Forelimb muscle (tissue), 1 donor: ENCODE data around the gene CYS1. TPM values are rescaled to one million over a fixed set of nuclear protein-coding genes. Genes with fewer than 3 reads are reported as not detected.
"Not testable (repeated sequence)": the region's sequence is repeated elsewhere in the genome, so short reads cannot be mapped to it uniquely, and the experiment has no call there.

Experiments
- DNase-seq: peaks from one replicate; pipeline ENCODE4 v3.0.0-alpha.2; 2013; ENCODE audit warnings: low read depth
- polyA plus RNA-seq: library from polyadenylated mRNA; unstranded; fragments of 120-200 nt; gene quantifications from one replicate; pipeline ENCODE4 v1.2.1, GENCODE V29; 2013; ENCODE audit not compliant: insufficient read length

CYS1 gene
- polyA plus RNA-seq, 1 donor, result 14.6 TPM

DNA sequence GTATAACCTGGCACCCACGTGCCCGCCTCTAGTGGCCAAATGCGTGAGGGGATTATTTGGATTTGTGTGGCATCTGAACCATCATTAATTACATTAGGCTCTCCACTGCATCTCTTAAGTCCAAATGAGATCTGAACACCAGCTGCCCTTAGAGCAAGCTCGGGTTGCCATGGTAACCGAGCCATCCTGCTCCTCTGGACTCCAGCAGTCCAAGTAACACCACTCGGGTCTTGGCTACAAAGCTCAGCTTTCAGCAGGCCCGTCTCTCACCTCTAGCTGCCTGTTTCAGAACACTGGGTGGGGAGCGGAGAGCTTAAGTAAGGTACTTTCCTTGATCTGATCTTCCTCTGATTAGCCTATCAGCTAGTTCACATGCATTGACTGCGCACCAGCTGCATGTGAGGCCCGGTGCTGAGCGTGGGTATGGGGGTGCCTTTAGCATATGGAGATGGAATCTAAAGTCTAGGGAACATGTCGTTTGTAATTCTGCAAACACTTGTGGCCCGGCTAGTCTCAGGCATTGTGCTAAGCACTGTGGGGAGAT, 14.1 kb upstream of the CYS1 start:
- DNase-seq, result no peak

- not testable (repeated sequence) for DNase-seq
These were observed 11.7 kb upstream of the CYS1 start for GRCh38 chr2:10091889-10092244.

- no peak for DNase-seq
These were observed 11.1 kb upstream of the CYS1 start for GRCh38 chr2:10091182-10091888.

DNA sequence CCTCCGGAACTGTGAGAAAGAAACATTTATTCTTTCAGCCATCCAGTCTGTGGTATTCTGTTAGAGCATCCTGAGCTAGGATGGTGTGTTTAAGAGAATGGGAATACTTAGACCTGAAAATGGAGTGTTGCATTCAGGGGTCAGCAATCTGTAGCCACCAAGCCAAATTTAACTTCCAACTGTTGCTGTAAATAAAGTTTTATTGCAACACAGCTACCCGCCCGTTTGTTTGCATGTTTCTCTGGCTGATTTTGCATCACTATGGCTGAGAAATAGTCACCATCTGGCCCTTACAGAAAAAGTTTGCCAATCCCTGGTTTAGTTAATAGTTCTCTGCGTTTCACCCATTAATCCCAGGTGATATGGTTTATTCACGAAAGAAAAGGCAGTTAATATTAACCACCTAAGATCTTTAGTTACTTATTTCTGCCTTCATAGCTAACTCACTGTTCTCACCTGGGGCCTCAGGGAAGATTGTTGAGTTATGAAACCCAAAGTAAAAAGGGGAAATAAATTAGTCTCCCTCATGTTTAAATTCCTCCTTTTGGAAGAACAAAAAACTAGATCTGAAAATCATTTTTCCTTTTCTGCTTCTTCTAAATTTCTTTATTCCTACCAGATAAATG, 9.5 kb upstream of the CYS1 start:
- DNase-seq, result no peak

- DNase-seq, result no peak
These were observed 7.1 kb upstream of the CYS1 start for GRCh38 chr2:10087360-10087759.

- no peak for DNase-seq
These were observed 6.7 kb upstream of the CYS1 start for GRCh38 chr2:10086950-10087349.

DNA sequence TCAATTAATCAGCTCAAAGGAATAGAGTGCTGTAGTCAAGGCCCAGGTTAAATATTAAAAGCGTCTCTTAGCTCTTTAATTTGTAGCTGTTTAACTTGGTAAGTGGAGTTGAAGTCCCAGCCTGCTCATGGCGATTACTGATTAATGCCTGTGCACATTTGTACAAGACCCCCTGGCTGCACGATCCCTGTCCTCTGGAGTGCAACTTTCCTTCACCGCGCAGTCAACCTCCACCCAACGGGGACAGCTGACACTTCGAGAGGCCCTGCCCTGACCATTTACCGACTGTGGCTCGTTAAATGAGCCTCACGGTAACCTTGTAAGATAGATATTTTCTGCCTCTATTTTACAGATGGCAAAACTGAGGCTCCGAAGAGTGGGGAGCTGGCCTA, 5.5 kb upstream of the CYS1 start:
- DNase-seq, result no peak

- no peak for DNase-seq
These were observed 4.9 kb upstream of the CYS1 start for GRCh38 chr2:10085043-10085667.

DNA sequence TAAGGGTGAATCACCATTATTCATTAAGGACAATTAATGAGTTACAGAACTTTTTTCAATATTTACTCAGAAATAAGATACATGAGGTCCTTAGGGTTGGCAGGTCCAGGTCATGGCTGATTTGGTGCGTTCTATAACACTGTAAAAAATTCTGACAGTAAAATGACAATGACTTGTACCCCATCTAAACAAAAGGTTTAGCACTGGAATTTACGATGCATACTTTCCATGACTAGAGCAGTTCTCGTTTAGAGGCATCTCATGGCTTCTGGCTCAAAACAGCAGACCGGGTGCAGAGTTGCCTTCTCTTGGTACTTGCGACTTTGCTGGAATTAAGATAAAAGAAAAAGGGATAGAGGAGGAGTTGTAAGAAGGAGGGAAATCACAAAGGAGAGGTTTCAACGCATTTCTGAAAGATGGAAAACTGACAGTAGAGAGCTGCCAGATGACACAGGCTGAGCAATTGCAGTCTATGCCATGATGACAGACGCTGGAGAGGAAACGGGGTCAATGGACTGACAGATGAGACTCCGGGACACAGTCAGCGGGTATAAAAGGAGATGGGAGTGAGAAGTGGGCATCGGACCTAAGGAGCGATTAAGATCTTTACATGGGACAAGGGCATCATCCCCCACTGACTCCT, 4.1 kb upstream of the CYS1 start:
- no peak for DNase-seq

GRCh38 chr2:10083692-10084211, 3.5 kb upstream of the CYS1 start:
- DNase-seq, result no peak

DNA sequence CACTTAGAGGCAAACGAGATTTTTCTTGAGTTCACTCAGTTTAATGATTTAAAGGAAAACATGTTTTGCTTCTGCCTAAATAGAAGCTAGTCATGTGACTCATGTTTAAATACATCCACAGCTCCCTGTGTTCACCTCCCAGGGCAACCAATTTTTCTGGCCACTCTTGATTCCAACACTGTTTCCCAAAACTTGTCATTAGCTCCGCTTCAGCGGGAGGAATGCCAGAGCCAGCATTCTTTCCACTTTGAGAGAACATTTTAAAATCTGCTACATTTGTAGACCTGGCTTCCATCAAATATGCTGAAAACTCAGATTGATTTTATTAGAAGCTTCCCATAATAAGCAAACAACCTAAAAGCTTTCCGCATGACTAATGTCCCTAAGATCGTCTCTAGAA, 2.8 kb upstream of the CYS1 start:
- no peak for DNase-seq

- no peak for DNase-seq
These were observed 509 bp upstream of the CYS1 start for GRCh38 chr2:10080536-10081304.

DNA sequence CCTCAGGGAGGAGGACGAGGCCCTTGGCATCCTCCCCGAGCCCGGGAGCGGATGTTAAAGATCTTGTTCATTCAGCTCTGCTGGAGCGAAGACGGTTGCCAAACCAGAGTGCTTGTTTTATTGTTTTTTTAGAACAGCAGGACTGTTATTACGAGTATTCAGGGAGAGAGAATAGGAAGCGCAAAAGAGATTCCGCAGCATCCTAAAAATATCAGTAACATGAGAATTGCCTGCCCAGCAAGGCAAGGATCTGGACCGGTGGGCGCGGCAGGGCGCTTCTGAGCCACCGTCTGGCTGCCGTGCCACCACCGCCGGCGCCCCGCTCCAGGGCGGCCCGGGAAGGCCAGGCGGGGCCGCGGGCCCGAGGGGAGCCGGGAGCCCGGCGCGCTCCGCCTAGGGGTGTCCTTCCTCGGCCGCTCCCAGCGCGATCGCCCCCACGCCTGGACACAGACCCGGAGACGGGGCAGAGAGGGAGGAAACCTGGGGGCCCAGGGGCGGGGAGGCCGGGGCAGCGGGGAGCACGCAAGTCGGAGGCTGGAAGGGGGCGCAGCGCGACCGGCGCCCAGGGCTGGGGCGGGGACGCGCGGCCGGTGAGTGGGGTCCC, 843 bp downstream of the CYS1 start:
- no peak for DNase-seq

DNA sequence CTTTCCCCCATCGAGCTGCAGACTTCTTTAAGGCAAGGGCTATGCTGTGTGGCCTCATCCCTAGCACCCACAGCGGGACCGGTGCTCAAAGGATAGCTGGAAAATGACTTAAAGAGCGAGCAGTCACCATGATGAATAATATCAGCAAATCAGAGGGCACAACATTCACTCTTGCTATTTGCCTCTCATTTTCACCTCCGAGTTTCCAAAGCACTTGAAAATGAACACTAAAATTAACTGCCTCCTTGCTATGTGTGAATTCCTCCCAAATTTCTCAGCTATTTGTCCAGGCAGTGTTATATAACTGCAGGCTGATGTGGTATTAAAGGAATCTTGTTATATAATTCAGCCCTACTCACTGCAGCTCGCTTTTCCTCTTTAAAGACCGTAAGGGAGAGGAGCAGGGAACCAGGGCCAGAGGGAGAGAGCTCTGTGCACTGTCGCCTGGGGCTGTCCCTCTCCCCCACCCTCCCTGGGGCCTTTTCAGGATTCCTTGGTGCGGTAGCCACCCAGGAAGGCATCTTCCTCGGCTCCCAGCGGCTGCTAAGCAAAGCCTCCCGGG, 1.4 kb downstream of the CYS1 start:
- DNase-seq, result no peak

DNA sequence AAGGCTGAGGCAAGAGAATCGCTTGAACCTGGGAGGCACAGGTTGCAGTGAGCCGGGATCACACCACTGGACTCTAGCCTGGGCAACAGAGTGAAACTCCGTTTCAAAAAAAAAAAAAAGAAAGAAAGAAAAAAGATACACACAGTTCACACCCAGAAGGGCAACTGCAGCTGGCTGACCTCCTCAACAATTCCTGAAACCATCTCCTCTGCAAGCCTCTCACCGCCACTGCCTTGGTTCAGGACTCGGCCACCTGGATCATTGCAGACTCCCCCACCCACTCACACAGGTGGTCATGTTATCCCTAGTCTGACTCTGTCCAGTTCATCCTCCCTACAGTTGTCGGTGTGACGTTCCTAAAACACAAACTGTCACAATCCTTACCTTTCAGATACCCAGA, 2.2 kb downstream of the CYS1 start:
- DNase-seq, result no peak

DNA sequence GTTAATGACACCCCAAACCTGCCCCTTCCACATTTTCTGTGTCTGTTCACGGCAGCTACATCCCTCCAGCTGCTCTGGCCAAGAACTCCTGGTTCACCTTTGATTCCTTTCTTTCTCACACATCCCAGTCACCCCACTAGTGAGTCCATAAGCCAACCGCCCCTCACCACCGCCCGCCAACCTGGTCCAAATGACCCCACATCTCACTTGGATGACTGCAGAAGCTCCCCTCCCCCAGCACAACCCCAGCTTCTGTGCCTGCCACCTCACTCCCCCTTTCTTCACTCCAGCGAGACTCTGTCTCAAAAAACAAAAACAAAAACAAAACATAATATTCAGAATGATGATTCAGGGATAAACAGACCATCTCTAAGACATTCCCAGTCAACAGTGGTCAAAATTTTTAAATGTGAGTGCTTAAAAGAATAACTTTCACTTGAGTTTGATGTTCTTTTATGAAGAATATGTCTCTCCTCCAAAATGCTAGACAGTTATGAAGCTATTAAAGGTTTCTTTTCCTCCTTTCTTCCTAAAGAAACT, 3.2 kb downstream of the CYS1 start:
- no peak for DNase-seq

- no peak for DNase-seq
These were observed 3.7 kb downstream of the CYS1 start for GRCh38 chr2:10076511-10076910.

- no peak for DNase-seq
These were observed 4.5 kb downstream of the CYS1 start for GRCh38 chr2:10075571-10076209.

DNA sequence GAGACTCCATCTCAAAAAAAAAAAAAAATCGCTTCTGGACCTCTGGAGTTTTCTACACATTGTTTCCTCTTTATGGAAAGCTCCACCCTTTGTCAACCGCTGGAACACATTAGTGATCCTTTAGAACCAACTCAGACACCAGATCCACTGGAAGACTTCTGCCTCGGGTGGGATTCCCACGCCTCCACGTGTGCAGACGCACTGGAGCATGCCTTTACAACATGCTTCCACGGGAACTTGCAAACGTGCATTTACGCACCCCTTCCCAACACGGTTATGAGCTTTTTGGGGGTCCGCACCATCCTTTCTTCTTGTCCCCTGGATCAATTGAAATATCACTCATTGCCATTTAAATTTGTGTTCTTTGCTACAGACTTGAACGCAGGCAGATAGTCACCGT, 5.1 kb downstream of the CYS1 start:
- no peak for DNase-seq

DNA sequence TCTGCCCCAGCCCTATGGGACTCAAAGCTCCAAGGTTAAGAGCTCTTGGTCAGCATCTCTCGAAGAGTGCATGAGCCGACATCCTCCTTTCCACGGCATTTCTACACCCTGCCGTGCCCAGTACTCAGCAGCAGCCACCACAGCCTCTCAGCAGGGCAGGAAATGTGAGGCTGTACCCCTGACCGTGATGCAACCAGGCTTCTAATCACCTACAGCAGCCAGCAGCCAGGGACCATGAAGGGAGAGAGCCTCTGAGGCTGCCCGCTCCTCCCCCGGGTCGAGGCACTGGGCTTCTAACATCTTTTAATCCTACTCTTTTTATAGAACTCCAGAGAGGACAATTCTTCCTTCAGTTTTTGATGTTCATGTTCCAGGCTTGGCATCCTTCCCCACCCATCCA, 6.5 kb downstream of the CYS1 start:
- no peak for DNase-seq
